ENCODE results near the gene HOXD3.

The HOXD3 gene

GRCh38 chr2:176151442-176152287 is 5.4 kb upstream of the HOXD3 start, which contains the start of gene HOXD4:
TSS of gene HOXD4 (plus strand) at chr2:176151550. CDS start at chr2:176151634, 84 bp downstream.
- DNase-seq, result no peak

DNA sequence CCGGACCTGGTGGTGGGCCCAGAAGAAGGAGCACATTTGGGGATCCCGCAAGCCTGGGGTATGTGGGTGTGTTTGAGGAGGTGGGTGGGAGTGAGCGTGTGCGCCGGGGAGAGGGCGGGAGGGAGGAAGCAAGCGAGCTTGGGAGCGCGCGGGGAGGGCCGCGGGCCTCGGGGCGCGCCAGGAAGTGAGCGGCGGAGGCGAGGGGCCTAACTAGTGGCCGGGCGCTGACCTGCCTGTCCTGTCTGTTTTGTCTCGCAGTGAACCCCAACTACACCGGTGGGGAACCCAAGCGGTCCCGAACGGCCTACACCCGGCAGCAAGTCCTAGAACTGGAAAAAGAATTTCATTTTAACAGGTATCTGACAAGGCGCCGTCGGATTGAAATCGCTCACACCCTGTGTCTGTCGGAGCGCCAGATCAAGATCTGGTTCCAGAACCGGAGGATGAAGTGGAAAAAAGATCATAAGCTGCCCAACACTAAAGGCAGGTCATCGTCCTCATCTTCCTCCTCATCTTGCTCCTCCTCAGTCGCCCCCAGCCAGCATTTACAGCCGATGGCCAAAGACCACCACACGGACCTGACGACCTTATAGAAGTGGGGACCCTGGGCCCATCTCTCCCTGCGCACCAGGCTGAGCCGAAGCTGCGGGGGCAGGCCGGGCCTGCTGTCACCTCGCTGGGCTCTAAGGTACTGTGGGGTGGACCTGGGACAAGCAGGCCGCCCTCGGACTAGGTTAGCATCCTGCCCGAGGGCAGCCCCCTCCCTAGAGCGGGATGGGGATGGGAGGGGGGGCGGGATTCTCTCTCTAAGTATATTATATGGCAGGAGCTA is 4.5 kb upstream of the HOXD3 start:
- DNase-seq, result no peak

DNA sequence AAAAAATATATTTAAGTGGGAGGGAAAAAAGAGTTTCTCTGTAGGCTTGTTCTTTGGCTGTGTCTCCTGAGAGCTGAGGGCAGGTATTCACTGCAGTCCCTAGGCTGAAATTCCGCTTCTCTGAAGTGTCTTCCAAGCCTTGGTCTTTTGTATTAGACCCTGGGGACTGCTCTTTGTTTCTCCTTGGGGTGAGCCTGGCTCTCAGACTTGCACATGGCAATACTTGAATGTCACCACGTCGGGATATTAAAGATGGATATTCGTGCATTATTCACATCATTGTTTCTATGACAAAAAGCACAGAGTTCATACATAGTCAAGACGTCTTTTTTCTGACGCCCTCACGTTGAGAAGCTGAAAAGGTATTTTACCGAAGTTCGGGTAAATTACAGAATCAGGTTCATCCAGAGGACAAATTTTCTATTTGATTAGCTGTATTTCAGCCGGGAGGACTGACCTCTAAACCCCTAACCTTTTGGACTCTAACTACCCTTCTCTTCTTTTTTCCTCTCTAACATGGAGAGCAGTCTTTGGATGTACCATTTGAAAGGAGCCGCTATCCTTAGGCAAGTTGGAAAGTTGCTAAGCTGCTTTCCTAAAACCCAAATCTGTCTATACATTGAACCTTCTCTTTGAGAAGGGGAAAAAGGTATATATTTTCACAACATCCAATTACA is 2.4 kb upstream of the HOXD3 start:
- no peak for DNase-seq

- no peak for DNase-seq
Observed at GRCh38 chr2:176155356-176156044, 1.6 kb upstream of the HOXD3 start.

DNA sequence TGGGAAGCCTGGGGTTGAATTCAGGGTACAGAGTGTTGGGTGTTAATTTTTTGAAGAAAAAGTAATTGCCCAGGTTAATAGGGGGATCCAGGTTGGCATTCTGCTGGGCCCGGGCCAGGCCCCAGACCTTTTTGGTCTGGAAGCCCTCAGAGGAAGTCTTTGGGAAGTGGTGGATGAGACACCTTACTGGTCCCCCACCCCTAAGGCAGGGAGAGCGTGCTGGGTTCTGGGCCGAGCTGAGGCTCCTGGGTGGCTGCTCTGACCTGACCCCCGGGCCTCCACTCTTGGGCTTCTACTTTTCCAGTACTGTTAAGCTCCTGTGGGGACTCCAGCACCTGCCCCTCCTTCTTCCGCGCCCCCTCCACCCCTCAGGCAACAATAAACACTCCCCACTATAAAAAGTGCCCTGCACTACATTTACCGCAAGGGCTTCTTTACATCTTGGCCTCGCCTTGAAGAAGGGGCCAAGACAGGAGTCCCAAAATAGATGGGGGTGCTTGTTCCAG is 753 bp upstream of the HOXD3 start:
- DNase-seq, result no peak

DNA sequence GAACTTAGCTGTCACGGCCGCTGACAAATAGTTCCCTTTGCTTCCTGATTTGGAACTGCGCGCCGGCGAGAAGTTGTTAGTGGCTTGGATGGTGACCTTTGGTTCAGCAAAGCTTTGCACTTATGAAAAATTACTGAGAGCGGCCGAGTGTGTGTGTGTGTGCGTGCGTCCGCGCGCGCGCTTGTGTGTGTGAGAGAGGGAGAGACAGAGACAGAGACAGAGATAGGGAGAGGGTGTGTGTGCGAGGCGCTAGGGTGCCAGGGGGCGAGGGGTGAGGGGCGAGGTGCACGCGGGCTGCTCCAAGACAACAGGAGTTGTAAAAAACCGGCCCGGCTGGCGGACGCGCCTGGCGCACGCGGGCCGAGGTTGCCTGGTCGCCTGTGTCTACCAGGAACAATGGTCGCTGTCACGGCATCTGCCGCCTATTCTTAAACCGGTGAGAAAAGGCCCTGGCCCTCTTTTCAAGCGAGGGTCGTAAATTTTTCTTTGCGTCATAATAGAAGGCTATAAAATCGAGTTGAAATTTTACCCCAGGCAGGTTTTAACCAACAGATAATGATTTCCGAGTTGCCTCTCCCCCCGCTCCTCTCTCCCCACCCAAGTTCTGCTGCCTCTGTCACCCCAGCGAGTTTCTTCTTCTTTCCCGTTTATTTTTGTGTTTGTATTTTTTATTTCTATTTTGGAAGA is 535 bp downstream of the HOXD3 start:
- DNase-seq, result no peak

GRCh38 chr2:176158186-176158591 is 1.1 kb downstream of the HOXD3 start:
- DNase-seq, result no peak

- DNase-seq, result no peak
Observed at GRCh38 chr2:176158855-176159662, 2.0 kb downstream of the HOXD3 start.

DNA sequence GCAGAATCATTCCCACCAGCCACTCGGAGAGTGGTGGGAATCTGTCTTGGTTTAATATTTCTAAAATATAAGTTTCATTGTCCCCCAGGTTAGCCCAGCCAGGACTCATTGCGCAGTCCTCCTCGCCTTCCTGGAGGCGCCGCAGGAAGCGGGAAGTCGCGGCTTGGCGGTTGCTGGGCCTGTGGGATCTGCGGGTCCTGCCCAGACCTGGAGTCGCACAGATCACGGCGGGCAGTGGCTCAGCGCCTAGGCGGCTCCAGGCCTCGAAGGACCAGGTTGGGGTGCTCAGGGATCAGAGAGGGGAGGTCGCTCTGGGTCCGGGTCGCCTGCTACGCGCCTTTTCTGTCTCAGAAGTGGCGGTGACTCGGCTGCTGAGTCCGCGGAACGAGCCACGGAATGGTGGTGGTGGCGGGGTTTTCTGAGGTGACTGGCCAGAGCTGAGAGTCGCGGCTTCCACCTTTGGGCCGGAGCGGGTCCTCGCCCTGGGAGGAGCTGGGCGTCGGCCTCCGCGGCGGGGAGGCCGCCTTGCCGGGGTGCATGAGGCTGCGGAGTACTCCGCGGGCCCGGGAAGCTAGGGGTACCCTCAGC is 2.6 kb downstream of the HOXD3 start:
- DNase-seq, result no peak

- DNase-seq, result no peak
Observed at GRCh38 chr2:176160251-176160985, 3.3 kb downstream of the HOXD3 start.

DNA sequence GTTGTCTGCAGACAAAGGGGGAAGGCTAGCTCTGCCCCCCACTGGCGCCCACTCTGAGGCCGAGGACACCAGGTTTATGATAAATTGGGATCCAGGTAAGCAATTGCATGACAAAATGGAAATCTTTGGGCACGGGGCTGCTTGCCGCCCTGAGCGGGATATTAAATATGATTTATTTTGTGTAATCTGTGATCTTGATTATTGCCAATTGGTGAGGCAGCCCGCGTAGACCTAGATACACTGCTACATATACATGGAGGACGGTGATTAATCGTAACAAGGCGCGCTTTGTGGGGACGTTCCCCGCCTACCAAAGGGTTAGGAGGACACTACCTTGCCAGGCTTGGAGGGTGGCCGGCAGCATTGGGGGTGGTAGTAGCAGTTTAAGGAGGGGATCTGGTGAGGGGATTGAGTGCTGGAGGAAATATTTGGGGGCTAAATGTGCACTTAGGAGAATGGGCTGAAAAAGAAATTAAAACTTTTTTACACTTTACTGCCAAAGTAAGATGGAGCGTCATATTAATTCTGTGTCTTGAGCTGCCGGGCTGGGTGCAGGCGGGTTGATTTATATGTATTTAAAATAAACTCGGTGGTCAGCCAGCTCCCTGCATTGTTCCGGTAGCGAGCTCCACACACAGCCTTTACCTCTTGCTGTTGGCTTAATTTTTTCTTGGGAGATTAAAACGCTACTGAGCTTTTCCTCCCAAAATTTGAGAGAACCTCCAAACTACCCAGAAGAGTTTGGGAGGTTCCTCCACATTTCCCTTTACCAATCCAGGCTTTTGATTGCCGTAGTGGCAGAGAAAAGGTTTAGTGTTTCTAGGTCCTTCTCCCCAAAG is 4.1 kb downstream of the HOXD3 start:
- no peak for DNase-seq

GRCh38 chr2:176161825-176162626 is 4.9 kb downstream of the HOXD3 start:
- no peak for DNase-seq

DNA sequence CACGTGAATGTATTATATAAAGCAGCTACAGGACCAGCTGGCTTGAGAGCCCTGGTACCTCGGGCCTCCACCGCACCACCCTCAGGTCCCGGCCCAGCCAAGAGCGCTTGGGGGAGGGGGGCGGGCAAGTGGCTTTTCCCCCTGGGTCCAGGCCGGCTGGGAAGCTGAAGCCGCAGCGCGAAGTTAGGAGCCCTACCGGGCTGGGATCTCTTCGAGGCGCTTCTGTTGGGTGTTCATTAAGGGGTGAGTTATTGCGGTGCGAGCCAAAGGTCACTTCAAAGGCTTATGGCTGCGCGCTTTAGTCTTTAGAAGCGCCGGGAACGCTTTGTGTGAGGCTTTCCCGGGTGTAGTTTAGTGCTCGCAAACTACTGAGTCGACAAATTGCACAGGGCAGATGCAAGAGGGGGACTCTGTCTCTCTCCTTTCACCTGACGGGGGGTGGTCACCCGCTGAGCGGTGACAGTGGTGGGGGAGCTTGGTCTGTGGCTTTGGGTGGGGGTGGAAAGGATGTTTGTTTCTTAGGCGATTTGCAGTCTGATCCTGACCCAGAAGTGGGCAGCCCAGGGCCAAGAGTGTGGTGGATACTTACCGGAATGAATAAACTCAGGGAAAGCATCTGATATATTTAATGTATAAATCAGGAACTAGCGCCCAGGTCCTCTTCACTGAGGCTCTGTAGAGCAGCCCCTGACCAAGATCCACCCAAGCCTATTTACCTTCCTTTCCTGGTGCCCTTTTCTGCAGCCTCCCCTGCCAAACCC is 6.0 kb downstream of the HOXD3 start:
- no peak for DNase-seq

- no peak for DNase-seq
Observed at GRCh38 chr2:176163672-176164056, 6.6 kb downstream of the HOXD3 start.

DNA sequence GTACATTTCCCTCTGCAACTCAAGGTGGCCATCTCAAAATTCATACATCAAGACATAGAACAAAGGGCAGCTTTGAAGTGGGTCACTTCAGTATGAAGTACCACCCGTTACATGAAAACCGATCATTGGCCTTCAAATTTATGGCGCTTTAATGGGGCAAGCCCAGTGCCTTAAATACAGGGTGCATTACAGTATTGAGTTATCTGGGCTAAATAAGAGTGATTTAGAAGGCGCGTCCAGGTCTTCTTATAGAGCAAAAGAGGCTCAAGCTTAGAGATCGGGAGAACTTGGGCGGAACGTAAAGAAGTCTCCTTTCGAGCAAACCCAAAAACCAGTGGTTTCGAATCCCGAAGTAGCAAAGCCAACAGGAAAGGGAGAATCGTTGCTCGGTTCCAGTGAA is 7.1 kb downstream of the HOXD3 start:
- no peak for DNase-seq

GRCh38 chr2:176164611-176165369 is 7.7 kb downstream of the HOXD3 start:
- DNase-seq, result no peak

Measured in NCI-H1436 treated with DMSO at 0.1 percent for 48 hours (cell line).